Liver (tissue), 3 donors: ENCODE data around the gene UXS1.

ENCODE experiments used
- EGR1 ChIP-seq, 2 donors: IDR thresholded peaks; 2 replicates each; pipeline ENCODE4 v1.6.1; 2016 to 2018; ENCODE audit warnings: antibody characterized with exemption in 2 of 2, low read depth in 2 of 2
- FOXA1 ChIP-seq: IDR thresholded peaks from 2 replicates; pipeline ENCODE4 v1.6.1; 2016; ENCODE audit warnings: antibody characterized with exemption
- HNF4A ChIP-seq, 2 donors: conservative IDR thresholded peaks; 2 replicates each; pipeline ENCODE4 v1.6.1; 2016; ENCODE audit warnings: antibody characterized with exemption in 2 of 2, mild to moderate bottlenecking in 2 of 2
- JUND ChIP-seq, 2 donors: IDR thresholded peaks; 2 replicates each; pipeline ENCODE4 v1.6.1; 2016; ENCODE audit warnings: antibody characterized with exemption in 2 of 2
- RAD21 ChIP-seq, 2 donors: IDR thresholded peaks; 2 replicates each; pipeline ENCODE4 v1.6.1; 2016; ENCODE audit warnings: antibody characterized with exemption in 2 of 2, mild to moderate bottlenecking in 2 of 2
- TAF1 ChIP-seq: conservative IDR thresholded peaks from 2 replicates; pipeline ENCODE4 v1.6.1; 2016; ENCODE audit warnings: antibody characterized with exemption, mild to moderate bottlenecking
- YY1 ChIP-seq: IDR thresholded peaks from 2 replicates; pipeline ENCODE4 v1.6.1; 2016; ENCODE audit warnings: antibody characterized with exemption, mild to moderate bottlenecking
- TF ChIP-seq, protein P1 (sequence below): IDR thresholded peaks from 2 replicates; pipeline ENCODE4 v1.6.1; 2016; ENCODE audit warnings: antibody characterized with exemption
- TF ChIP-seq, protein P2 (sequence below): fragments of 150-350 bp; IDR thresholded peaks from 2 replicates; pipeline ENCODE4 v1.5.1; 2017; ENCODE audit warnings: improper control_type of control experiment, low read depth, low read length; ENCODE audit not compliant: missing input control
- TF ChIP-seq, protein P3 (sequence below): IDR thresholded peaks from 2 replicates; pipeline ENCODE4 v1.6.1; 2016; ENCODE audit warnings: antibody characterized with exemption
- TF ChIP-seq, protein P4 (sequence below): IDR thresholded peaks from 2 replicates; pipeline ENCODE4 v1.6.1; 2016; ENCODE audit warnings: antibody characterized with exemption
- TF ChIP-seq, protein P5 (sequence below): IDR thresholded peaks from 2 replicates; pipeline ENCODE4 v1.6.1; 2016; ENCODE audit warnings: antibody characterized with exemption, mild to moderate bottlenecking
- donor health status: healthy.
- donor health status: healthy.

DNA sequence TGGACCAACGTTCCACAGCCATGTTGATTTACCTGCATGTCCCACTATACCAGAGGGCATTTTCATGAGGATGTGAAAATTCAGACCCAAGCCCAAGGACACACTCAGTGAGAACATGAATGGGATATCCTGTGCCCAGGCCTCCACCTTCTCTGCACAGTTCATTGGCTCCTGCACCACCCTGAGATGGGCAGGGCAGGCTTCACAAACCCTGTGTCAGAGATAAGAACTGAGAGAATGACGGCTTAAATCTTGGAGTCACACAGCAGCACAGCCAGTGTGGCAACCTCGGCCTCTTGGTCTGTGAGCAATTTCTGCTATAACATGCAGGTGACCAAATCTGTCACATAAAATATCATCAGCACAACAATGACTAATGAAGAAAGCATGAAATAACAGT is 71.9 kb downstream of the UXS1 start:
- TF ChIP-seq, protein P1, sequence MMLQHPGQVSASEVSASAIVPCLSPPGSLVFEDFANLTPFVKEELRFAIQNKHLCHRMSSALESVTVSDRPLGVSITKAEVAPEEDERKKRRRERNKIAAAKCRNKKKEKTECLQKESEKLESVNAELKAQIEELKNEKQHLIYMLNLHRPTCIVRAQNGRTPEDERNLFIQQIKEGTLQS, result no peak
- TF ChIP-seq, protein P2, sequence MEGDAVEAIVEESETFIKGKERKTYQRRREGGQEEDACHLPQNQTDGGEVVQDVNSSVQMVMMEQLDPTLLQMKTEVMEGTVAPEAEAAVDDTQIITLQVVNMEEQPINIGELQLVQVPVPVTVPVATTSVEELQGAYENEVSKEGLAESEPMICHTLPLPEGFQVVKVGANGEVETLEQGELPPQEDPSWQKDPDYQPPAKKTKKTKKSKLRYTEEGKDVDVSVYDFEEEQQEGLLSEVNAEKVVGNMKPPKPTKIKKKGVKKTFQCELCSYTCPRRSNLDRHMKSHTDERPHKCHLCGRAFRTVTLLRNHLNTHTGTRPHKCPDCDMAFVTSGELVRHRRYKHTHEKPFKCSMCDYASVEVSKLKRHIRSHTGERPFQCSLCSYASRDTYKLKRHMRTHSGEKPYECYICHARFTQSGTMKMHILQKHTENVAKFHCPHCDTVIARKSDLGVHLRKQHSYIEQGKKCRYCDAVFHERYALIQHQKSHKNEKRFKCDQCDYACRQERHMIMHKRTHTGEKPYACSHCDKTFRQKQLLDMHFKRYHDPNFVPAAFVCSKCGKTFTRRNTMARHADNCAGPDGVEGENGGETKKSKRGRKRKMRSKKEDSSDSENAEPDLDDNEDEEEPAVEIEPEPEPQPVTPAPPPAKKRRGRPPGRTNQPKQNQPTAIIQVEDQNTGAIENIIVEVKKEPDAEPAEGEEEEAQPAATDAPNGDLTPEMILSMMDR, result no peak
- TF ChIP-seq FOXA1 (no peak), TAF1 (no peak), JUND (IDR thresholded peaks at IDR 0.05) (no peak), RAD21 (IDR thresholded peaks at IDR 0.05) (no peak), HNF4A (conservative IDR thresholded peaks at IDR 0.05) (no peak), YY1 (no peak), EGR1 (IDR thresholded peaks at IDR 0.05; ENCODE audit: low read depth in 2 of 2) (no peak)
- TF ChIP-seq, protein P3, sequence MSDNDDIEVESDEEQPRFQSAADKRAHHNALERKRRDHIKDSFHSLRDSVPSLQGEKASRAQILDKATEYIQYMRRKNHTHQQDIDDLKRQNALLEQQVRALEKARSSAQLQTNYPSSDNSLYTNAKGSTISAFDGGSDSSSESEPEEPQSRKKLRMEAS, result no peak
- TF ChIP-seq, protein P4, sequence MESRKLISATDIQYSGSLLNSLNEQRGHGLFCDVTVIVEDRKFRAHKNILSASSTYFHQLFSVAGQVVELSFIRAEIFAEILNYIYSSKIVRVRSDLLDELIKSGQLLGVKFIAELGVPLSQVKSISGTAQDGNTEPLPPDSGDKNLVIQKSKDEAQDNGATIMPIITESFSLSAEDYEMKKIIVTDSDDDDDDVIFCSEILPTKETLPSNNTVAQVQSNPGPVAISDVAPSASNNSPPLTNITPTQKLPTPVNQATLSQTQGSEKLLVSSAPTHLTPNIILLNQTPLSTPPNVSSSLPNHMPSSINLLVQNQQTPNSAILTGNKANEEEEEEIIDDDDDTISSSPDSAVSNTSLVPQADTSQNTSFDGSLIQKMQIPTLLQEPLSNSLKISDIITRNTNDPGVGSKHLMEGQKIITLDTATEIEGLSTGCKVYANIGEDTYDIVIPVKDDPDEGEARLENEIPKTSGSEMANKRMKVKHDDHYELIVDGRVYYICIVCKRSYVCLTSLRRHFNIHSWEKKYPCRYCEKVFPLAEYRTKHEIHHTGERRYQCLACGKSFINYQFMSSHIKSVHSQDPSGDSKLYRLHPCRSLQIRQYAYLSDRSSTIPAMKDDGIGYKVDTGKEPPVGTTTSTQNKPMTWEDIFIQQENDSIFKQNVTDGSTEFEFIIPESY, result no peak
- TF ChIP-seq, protein P5, sequence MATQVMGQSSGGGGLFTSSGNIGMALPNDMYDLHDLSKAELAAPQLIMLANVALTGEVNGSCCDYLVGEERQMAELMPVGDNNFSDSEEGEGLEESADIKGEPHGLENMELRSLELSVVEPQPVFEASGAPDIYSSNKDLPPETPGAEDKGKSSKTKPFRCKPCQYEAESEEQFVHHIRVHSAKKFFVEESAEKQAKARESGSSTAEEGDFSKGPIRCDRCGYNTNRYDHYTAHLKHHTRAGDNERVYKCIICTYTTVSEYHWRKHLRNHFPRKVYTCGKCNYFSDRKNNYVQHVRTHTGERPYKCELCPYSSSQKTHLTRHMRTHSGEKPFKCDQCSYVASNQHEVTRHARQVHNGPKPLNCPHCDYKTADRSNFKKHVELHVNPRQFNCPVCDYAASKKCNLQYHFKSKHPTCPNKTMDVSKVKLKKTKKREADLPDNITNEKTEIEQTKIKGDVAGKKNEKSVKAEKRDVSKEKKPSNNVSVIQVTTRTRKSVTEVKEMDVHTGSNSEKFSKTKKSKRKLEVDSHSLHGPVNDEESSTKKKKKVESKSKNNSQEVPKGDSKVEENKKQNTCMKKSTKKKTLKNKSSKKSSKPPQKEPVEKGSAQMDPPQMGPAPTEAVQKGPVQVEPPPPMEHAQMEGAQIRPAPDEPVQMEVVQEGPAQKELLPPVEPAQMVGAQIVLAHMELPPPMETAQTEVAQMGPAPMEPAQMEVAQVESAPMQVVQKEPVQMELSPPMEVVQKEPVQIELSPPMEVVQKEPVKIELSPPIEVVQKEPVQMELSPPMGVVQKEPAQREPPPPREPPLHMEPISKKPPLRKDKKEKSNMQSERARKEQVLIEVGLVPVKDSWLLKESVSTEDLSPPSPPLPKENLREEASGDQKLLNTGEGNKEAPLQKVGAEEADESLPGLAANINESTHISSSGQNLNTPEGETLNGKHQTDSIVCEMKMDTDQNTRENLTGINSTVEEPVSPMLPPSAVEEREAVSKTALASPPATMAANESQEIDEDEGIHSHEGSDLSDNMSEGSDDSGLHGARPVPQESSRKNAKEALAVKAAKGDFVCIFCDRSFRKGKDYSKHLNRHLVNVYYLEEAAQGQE, result no peak
